Endothelial cell (in vitro differentiated cells): Measurements from ENCODE around the gene IFT122. TPM values are rescaled to one million over a fixed set of nuclear protein-coding genes. Genes with fewer than 3 reads are reported as not detected.
A peak's percentile ranks its signal among the peaks of the same experiment; 100 is the strongest.

ENCODE experiments used
- DNase-seq: peaks from one replicate; pipeline ENCODE4 v3.0.0; 2021; ENCODE audit warnings: low spot score
- H3K27ac Mint-ChIP-seq: one replicate; pipeline ENCODE4 v1.8.0; 2021; ENCODE audit warnings: mixed read lengths, inconsistent platforms; ENCODE audit not compliant: unreplicated experiment
- H3K27me3 Mint-ChIP-seq: one replicate; pipeline ENCODE4 v1.8.0; 2021; ENCODE audit warnings: mild to moderate bottlenecking, moderate library complexity, mixed read lengths, inconsistent platforms; ENCODE audit not compliant: unreplicated experiment
- H3K36me3 Mint-ChIP-seq: one replicate; pipeline ENCODE4 v1.8.0; 2021; ENCODE audit warnings: mild to moderate bottlenecking, low read depth, mixed read lengths, inconsistent platforms; ENCODE audit not compliant: unreplicated experiment
- H3K4me1 Mint-ChIP-seq: one replicate; pipeline ENCODE4 v1.8.0; 2021; ENCODE audit warnings: mild to moderate bottlenecking, mixed read lengths, inconsistent platforms; ENCODE audit not compliant: unreplicated experiment
- H3K4me3 Mint-ChIP-seq: one replicate; pipeline ENCODE4 v1.8.0; 2021; ENCODE audit warnings: mild to moderate bottlenecking, mixed read lengths, inconsistent platforms; ENCODE audit not compliant: unreplicated experiment
- H3K9me3 Mint-ChIP-seq: one replicate; pipeline ENCODE4 v1.8.0; 2021; ENCODE audit warnings: mixed read lengths, inconsistent platforms; ENCODE audit not compliant: unreplicated experiment
- CTCF ChIP-seq: fragments of 200-600 bp; sonication (generic); IDR thresholded peaks from one replicate; pipeline ENCODE4 v1.5.0; 2021; ENCODE audit warnings: antibody characterized with exemption; ENCODE audit not compliant: unreplicated experiment
- total RNA-seq: library from RNA; stranded (reverse); fragmentation: NEBNext Ultra II Directional; extraction: Animal tissue kit (Norgen Biotek cat#: 25700); gene quantifications from one replicate; pipeline ENCODE4 v1.2.1, GENCODE V29; 2021; ENCODE audit not compliant: unreplicated experiment

Gene IFT122
- total RNA-seq, 1 donor from 2014 or later, result 25.1 TPM

DNA sequence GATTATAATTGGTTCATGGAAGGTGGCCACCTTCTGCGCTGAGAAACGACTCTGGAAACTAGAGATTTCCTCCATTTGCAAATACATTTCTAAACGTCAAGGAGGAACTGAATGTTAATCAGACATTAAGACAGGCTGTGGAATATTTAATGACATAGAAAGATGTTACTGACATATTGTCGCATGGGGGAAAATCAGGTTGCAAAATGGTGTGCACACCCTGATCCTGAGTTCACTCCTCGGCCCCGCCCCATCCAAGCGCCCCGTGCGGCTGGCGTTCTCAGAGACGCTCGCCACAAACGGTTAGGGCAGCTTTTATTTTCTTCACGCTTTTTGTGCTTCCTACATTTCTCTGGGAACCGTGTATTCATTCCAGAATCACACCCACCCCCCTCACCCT is 113.7 kb downstream of the IFT122 start:
- no peak for DNase-seq
- H3K36me3 Mint-ChIP-seq, result peaks cover 48% of the 10 kb centered on the region
- no peaks in the 10 kb centered on the region for H3K9me3 Mint-ChIP-seq
- peak overlapping the region; percentile 60 for H3K4me3 Mint-ChIP-seq
- no peak for TF ChIP-seq CTCF
- H3K27ac Mint-ChIP-seq, result no peak overlapping the region
- peaks cover 62% of the 10 kb centered on the region for H3K27me3 Mint-ChIP-seq
- peaks cover 46% of the 10 kb centered on the region for H3K4me1 Mint-ChIP-seq

DNA sequence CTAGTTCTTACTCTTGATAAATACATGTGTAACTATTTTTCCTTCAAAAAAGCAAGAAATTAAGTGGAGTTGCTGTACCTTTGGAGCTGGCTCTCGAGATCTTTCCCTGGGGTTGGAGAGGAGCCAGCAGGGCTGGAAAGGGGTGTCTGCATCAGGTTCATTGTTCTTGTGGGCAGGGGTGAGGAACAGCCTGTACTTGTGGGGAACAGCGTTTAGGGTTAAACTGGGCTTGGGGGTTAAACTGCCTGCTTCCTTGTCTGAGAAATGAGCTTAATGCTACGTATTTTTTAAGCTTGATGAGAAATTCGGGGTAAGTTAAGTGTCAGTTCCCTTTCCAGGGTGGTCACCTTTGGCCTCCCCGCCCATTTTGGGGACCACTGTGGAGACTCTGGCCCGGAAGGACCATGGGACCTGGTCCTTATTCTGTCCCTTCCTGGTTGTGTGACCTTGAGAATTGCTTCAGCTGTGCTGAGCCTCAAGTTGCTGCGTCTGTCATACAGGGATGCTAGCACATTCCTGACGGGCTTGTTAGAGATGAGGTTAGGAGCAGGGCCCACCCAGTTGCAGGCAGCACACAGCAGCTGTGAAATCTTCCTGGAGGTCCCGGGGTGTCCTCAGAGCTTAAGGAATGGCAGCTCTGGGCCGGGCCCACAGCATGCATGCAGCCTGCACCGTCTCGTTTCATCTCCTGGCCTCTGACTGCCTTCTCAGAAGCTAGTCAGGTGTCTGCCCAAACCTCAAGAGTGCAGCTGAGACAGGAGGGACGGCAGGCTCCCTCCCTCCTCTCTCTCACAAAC is 114.5 kb downstream of the IFT122 start:
- H3K27ac Mint-ChIP-seq, result peak overlapping the region; percentile 88
- peaks cover 42% of the 10 kb centered on the region for H3K4me1 Mint-ChIP-seq
- no peaks in the 10 kb centered on the region for H3K9me3 Mint-ChIP-seq
- peak overlapping the region; percentile 60 for H3K4me3 Mint-ChIP-seq
- DNase-seq, result no peak
- peaks cover 56% of the 10 kb centered on the region for H3K27me3 Mint-ChIP-seq
- no peak for TF ChIP-seq CTCF
- peaks cover 48% of the 10 kb centered on the region for H3K36me3 Mint-ChIP-seq

DNA sequence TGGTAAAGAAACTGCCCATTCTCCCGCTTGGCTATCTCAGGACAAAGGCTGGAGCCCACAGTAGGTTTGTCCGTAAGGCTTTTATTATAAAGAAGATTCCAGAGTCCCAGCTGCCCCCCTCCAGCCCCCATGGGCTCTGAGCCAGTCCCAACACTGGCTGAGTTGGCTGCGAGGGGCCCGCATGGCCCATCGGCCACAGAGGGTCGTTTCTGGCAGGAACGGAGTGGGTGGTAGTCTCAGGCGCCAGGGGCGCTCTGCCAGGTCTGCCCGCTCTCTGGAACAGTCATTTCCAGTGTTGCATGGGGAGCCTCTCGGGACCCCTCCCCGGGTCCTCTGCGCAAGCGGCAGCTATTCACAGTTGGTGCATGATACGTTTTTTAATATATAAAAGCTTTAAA is 115.1 kb downstream of the IFT122 start:
- Mint-ChIP-seq H3K36me3 (peaks cover 48% of the 10 kb centered on the region), H3K27ac (no peak overlapping the region), H3K4me1 (peaks cover 37% of the 10 kb centered on the region), H3K27me3 (peaks cover 55% of the 10 kb centered on the region), H3K9me3 (no peaks in the 10 kb centered on the region), H3K4me3 (no peak overlapping the region)
- TF ChIP-seq CTCF, result no peak
- no peak for DNase-seq

DNA sequence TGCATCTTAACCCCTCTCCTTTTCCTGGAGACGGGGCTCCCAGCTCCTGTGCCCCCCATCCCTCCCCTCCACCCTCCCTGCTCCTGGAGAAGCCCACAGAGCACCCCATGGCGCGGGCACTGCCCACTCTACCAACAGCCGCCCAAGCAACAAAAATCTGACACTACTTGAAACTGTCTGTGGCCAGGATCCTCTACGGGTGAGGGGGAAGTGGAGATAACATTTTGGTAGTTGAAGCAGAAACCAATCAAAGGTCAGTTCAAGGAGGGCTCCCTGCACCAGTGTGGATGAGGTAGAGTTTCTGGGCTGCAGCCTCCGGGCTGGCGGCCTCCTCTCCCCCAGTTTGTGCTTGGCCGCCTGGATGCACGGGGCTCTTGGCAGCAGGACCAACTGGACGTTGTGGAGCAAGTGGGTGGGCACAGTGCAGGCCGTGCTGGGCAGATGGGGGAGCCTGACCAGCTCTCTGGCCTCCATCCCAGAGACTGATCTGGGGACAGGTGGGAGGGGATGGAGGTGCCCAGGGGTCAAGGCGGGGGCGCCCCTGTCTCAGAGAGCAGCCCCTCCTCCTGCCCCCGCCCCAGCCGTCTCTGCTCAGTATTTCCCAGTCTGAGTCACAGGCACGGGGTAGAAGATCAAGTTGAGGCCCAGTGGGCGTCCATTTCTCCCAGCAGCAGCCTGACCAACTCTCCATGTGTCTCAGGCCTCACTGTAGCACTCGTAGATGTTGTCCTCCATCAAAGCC is 115.8 kb downstream of the IFT122 start:
- Mint-ChIP-seq H3K27ac (peak overlapping the region; percentile 85), H3K36me3 (peaks cover 52% of the 10 kb centered on the region), H3K4me3 (peak overlapping the region; percentile 56), H3K9me3 (no peaks in the 10 kb centered on the region), H3K27me3 (peaks cover 53% of the 10 kb centered on the region), H3K4me1 (peaks cover 36% of the 10 kb centered on the region)
- no peak for TF ChIP-seq CTCF
- no peak for DNase-seq

- H3K36me3 Mint-ChIP-seq, result peaks cover 53% of the 10 kb centered on the region
- TF ChIP-seq CTCF, result no peak
- no peak for DNase-seq
- H3K4me1 Mint-ChIP-seq, result peaks cover 36% of the 10 kb centered on the region
- H3K4me3 Mint-ChIP-seq, result no peak overlapping the region
- H3K27me3 Mint-ChIP-seq, result peaks cover 53% of the 10 kb centered on the region
- no peak overlapping the region for H3K27ac Mint-ChIP-seq
- H3K9me3 Mint-ChIP-seq, result no peaks in the 10 kb centered on the region
These were observed 116.3 kb downstream of the IFT122 start for GRCh38 chr3:129556358-129556695.
